NCI-H524 (cell line): ENCODE measurements around the gene PKIG.
A peak's percentile ranks its signal among the peaks of the same experiment; 100 is the strongest.
"Not testable (repeated sequence)": the region's sequence is repeated elsewhere in the genome, so short reads cannot be mapped to it uniquely, and the experiment has no call there.

Experiments
- DNase-seq, 2 experiments: peaks; one replicate each; lab custom pipeline; 2025; lab: John Stamatoyannopoulos, UW

Gene PKIG

DNA sequence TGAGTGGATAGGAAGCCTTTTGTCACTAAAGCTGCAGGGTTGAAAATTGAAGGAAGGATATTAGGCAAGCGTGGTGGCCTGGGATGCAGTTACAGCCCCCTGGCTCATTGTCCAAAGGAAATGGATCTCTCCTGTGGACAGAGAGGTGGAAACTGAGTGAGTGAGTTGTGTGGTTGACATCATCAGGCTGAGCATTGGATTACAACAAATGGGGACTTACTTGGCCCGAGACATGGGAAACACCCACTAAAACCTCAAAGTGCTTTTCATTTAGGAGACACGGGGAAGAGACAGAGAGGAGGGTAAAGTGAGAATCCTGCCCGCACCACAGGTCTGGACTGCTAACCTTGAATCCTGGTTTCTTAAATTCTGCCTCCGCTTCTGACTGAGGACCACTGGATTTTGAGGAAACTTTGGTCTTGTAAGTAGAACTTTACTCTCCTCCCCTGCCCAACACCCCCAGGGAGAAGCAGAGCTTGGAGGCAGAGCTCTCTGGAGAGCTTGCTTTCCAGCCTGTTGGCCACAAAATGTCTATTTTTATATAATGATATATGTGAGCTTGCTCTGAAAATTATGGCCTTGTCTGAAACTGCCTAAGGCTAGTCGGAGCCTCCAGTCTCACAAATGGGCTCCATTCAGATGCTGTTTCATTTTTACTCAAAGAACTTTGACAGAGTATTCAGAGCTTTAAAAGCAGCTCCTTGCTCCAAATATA, at the start of gene PKIG:
TSS of gene PKIG (plus strand) at position 269 of the 715 bp plus-strand sequence. CDS start 31,978 bp downstream, outside the sequence.
- no peak for DNase-seq

DNA sequence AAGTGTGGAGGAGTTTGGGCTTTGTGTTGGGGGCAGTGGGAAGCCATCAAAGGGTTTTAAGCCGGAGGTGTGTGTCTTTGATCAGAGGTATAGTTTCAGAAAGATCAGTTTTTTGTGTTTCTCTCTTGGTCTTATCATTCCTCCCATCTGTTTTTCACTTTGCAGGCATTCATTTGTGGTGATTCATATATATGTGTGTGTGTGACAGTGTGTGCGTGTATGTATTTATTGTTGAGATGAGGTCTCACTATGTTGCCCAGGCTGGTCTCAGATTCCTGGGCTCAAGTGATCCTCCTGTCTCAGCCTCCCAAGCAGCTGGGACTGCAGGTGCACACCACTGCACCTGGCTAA, 49.4 kb upstream of the PKIG start:
- DNase-seq, result no peak

DNA sequence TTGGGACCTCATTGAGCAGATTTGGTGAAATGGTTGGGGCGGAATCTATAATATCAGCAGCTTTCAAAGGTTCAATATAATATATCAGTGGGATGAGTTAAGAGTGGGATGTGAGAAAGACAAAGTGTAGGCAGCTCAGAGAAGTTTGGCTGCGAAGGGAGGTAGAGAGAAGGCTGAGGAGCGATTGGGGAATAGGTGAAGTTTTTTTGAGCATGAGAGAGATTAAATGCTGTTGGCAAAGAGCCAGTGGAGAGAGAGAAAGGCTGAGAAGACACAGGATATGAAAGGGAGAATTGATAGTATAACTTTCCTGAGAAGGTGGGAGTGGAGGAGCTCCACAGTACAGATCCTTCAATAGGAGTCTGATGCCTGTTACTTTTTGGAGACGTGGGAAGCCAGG, 48.5 kb upstream of the PKIG start:
- no peak for DNase-seq

DNA sequence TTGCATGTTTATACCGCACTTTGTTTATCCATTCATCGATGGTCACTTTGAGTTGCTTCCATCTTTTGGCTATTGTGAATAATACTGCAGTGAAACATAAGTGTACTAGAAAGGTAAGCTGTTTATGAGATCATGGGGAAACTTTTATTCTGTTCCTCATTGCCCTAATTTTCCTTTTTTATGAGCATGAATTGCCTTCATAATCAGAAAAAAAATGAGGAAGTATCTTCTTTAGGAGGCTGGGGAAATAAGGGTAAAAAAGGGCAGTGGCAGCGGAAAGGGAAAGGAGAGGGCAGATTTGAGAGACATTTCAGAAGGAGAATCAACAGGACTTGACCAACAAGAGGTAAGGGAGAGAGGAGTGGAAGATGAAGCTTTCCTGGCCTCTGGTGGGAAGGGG, 46.2 kb upstream of the PKIG start:
- DNase-seq, result no peak

DNA sequence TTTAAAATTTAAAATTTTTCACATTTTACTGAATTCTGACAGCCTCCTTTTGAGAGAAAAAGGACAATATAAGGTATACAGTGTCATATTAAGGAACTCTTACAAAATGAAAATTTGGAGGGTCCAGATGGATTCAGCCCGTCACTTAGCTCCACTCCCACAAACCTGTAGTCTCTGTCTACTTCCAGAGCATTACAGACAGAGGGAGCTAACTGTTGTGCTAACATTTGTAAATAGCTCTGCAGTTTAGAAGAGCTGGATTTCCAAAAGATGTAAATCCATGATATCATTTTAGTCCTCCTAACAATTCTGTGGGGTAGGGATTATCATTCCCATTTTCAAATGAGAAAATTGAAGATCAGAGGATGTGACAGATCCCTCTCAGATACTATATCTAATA, 44.4 kb upstream of the PKIG start:
- DNase-seq, result no peak

DNA sequence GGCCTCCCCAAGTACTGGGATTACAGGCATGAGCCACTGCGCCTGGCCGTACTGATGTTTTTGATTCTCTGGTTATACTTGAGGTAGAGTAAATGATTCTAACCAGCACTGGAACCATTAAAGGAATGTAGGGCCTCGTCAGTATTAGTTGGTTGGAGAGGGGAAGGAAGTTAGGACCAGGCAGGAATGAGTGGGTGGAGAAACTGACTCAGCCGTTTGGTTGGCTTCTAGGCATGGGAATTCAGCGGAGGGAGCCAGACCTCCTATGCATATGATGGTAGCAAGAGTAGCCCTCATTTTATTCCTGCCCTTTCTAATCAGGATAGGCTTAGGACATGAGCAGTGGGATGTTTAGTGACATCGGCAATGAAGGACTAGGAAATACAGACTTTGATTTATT, 41.5 kb upstream of the PKIG start:
- no peak for DNase-seq

DNA sequence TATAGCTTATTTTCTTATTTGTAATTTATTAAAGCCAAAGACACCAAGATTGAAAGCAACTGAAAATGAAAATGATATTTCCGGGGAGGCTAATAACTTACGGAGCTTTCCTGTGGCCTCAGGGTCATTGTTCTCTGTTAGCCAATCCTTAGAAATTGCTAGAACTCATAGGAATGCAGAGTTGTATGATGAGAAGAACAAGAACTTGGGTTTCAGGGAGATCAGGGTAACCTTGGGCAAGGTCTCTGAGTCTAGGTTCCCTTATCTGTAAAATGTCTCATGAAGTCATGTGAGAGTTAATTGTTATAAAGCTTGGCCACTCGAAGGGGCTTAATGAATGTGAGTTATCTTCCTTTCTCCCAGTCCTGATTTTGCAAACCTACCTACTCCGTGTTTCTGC, 40.4 kb upstream of the PKIG start:
- DNase-seq, result no peak

DNA sequence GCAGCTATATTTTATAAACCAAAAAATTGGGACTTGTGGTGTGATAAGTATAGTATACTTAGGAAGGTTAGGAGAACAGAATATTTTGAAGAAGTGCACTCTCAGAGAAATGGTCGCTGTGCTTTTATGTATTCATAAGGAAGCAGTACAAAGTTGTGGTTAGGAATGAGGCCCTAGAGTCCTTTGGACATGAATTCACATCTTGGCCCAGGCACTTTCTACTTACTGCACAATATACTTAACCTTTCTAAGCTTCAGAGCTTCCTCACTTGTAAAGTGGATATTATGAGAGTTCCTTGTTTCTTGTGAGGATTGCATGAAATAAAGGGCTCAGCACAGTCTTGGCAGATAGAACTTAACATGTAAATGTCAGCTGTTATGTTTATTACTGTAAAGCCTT, 39.5 kb upstream of the PKIG start:
- no peak for DNase-seq

DNA sequence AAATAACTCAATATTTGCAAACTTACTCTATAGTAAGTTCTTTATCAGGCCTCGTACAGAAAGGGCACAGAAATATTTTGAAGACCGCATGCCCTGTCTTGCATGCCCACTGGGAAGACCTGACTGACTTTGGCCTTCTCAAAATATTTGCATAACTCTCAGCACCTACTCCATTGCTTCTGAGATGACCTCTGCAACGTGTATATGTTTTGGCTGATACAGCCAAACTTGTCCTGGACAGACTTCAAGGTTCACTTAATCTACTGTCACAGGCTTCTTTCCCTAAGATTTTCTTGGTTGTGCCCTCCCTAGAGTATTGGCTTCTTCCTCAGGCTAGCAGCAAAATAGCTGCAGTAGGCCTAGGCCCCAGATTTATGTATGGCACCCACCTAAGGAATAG, 39.0 kb upstream of the PKIG start:
- DNase-seq, result no peak

DNA sequence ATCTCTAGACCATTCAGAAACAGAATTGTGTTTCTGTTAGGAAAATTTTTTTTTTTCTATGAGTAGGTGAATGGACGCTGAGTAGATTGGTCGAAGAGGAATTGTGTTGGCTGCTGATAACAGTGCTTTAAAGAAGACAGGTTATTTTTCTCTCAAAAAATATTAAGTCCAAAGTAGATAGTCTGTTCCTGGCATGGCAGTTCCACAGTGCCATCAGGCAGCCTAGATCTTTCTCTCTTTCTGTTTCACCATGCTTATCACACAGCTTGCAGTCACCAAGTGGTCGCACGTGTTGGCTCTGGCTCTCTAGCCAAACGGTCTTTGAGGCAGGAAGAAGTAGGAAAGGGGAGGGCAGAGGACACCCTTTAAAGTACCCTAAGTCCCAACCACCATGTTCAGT, 38.1 kb upstream of the PKIG start:
- no peak for DNase-seq

DNA sequence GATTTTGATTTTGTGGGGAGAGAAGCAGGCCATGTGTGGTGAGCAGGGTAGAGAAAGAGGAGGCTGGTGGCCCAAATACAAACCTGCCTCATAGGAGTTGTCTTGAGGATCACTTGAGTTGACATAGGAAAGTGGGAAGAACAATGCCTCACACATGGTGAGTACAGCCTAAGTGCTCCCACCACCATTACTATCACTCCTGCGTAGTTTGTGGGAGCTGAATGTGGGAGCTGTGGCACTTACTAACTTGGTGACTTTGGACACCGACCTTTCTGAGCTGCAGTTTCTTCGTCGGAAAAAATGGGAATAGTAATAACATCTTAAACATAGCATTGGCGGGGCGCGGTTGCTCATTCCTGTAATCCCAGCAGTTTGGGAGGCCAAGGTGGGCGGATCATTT, 35.0 kb upstream of the PKIG start:
- DNase-seq, result no peak

DNA sequence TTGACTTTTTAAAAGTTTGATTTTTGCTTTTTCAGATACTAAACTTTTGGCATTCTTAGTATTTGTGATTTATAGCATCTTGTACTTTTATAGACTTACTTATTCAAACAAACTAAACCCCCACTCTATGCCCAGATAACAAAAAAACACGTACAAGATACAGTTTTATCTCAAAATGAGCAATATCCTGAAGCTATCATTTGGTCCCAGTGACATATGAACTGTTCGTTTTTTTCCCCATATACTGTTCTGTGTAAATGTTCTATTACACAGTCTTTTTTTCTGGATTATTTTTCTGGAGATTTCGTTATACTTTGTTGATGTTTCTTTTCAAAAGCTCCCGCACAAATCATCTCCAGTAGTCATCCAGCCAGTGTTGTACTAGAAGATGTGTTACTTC, 33.3 kb upstream of the PKIG start:
- DNase-seq, result no peak

DNA sequence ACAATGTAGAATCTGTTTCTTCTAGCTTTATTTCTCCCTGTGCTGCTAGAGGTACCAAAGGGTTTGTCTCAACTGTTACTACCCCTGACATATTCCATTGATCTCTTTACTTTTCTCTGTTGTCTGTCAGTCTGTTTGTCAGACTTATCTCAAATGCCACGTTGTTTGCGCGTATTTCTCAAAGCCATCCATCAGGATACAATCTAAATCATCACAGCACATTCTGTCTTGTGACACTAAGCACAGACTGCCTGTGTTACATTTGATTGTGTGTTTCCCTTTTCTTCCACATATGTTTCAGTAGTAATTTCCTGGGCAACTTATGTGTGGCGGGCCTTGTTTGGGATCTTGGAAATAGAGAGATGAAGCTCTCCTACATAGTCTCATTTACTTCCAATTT, 30.3 kb upstream of the PKIG start:
- DNase-seq, result no peak

DNA sequence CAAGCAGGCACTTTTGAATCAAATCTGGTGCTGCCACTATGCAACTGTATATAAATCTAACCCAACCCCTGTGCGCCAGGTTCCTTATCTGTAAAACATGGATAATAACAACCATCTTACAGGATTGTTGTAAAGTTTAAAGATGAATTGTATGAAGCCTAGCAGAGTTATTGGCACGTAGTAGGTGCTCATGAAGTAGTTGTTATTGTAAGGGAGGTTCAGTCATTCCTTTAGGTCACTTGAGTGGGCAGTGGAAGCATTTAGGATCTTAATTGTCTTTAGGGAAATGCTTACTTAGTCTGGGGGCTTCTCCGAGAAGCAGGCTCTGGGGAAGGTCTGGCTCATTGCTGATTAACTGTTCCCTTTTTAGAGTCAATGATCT, 29.8 kb upstream of the PKIG start:
- peak in 1 of 2 experiments; percentile 12 for DNase-seq

DNA sequence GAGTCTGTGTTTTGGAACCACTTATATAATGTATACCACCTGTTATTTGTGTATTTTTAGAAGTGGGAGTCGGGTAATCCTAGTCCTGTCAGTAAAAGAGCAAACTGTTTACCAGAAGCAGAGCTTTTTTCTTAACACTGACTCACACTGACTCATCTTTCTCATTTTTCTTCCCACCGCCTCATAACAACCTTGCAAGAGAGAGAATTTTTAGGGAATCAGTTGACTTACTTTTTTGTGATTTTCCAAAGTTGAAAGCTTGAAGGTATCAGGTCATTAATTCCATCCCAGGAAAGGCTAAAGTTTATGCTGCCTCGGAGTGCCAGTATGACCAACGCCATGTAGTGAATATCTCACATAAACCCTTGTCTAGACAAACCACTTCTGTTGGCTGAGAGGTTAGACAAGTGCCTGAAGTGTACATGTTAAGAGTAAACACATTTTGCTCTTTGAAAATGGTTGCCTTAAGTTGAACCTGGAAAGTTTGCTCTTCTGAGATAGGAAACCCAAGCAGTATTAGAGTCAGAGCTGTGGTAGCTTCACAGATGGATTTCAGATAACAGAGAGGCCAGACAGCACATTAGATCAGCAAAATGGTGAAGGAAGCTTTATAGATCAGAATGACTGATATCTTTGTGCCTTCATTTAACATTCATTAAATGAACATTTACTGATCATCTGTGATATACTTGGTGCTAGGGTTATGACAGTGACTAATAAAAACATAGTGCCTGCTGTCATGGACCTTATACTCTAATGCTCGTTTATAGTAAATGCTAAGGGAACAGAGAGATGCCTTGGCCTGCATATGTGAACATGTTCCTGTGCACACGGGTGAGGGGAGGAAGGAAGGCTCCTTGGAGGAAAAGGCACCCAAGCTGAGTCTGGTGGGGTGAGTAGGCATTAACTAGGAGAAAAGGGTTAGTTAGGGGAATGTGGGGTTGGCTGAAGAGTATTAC, 29.1 kb upstream of the PKIG start:
- DNase-seq, result no peak

DNA sequence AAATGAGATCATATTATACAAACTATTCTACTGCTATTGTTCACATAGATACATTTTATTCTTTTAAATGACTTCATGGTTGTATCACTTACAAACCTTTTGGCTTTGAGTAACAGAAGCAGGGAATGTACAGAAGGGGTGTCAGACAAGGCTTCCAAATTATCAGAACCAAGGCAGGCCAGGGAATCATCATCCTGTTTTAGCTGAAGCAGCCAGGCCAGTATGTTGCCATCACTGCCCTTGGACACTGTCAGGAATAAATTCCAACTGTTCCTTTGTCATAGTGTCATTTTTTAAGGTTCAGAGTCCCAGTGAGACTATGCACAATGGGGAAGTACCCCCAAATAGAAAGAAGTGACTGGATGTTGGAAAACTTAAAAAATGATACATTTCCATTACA, 23.1 kb upstream of the PKIG start:
- DNase-seq, result no peak

DNA sequence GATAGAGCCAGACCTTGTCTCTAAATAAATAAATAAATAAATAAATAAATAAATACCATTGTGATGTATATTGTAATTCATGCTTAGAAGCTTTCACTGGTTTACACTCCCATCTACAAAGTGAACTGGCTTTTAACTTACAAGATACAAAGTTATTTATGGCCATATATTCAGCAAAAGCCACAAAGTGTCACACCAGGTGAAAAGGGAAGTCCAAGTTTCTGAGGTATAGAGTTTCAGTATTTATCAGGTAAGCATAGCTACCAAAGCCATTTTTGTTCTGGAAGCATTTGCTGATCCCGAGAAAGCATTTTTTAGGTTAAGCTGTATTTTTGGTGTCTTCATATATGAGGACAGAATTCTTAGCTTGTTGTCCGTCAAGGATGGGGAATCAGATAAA, 22.1 kb upstream of the PKIG start:
- DNase-seq, result no peak

DNA sequence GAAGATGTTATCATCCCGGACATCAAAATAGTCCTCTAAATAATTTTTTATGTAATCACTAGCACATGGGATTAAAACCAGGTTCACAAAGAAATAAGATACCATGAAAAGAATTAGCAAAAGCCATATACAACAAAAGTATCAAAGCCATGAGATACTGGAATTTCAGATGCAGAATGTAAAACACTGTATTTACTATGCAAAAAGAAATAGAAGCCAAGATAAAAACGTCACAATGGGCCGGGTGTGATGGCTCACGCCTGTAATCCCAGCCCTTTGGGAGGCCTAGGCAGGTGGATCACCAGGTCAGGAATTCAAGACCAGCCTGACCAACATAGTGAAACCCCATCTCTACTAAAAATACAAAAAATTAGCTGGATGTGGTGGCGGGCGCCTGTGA, 21.6 kb upstream of the PKIG start:
- DNase-seq, result not testable (repeated sequence)

DNA sequence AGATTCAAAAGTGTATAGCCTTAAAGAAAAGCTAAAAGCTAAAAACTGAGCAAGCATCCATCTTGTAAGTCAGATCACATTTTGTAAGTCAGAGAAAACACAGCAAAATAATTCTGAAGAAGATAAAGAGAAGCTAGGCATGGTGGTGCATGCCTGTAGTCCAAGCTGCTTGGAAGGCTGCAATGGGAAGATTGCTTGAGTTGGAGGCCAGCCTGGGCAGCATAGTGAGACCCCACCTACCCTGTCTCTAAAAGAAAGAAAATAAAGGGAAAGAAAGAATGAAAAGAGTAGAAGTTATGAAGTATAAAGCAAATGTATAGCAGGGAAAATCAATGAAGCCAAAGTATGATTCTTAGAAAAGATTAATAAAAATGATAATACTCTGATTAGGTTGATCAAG, 20.5 kb upstream of the PKIG start:
- no peak for DNase-seq

DNA sequence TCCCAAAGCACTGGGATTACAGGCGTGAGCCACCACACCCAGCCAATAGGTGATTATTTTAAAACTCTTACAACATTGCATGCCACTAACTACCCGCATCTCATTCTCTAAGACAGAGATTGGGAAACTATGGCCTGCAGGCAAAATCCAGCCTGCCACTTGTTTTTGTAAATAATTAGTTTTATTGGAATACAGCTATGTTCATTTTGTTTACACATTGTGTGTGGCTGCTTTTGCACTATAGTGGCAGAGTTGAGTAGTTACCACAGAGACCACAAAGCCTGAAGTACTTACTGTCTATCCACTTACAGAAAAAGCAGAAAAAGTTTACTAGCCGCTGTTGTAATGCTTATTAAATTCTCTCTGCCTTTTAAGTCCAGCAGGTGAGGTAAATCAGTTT, 16.4 kb upstream of the PKIG start:
- DNase-seq, result no peak

DNA sequence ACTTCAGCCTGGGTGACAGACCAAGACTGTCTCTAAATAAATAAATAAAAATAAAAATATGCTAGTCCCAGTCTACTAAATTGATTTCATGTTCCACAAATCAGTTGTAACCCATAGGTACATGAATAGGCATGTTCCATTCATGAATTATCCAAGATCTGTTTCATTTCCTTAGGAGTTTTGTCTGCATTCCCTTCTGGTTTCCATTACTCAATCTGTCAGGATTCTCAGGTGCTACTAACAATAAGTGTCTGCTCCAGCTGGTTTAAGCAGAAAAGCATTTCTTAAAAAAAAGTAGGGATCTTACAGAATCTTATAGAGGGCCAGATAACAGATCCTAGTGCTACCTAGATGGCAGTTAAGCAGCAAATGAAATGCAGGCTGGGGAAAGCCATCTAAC, 15.6 kb upstream of the PKIG start:
- DNase-seq, result no peak

DNA sequence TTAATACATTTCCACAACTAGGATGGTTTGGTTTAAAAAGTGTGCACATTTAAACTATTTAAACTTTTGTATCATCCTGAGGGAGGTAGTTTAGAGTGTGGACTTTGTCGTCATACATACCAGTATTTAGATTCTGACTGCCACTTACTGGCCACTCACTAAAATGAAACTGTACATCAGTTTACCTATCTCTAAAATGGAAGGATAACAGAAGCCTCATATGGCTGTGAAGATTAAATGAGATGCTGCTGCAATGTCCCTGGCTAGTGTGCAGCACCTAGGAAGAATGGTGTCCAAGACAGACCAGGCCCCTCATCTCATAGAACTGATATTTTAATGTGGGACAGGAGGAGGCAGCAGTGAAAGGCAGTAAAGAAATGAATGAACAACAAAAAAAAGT, 12.0 kb upstream of the PKIG start:
- DNase-seq, result no peak

DNA sequence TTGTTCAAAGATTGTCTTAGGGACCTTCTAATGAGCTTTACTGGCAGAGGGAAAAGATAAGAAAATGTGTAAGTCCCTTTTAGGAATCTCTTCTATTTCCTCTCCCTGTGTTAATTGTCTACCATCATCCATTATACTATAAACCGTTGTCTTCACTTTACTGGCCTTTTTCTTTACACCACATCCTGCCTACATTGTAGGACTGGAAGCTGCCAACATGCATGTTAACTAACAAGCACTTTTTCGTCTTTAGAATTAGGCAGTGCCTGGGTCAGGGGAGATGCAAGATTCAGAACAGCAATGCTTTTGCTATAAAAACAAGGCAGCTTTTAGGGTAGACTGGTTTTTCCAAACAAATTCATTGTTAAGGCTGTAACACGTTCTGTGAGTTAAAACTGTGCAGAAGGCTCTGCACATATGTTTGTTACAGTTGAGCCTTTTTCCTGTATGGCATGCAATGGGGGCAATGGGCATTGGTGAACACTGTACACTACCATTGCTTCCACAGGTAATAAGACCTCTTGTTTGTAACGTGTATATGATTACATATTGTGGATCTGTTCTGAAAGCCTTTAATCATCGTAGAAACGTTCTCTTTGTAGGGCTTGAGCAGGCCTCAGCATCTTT, 10.9 kb upstream of the PKIG start:
- no peak for DNase-seq
